ENCODE measurements around the gene TMEM150A.
"Not testable (repeated sequence)": the region's sequence is repeated elsewhere in the genome, so short reads cannot be mapped to it uniquely, and the experiment has no call there.

Gene TMEM150A, protein sequence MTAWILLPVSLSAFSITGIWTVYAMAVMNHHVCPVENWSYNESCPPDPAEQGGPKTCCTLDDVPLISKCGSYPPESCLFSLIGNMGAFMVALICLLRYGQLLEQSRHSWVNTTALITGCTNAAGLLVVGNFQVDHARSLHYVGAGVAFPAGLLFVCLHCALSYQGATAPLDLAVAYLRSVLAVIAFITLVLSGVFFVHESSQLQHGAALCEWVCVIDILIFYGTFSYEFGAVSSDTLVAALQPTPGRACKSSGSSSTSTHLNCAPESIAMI

DNA sequence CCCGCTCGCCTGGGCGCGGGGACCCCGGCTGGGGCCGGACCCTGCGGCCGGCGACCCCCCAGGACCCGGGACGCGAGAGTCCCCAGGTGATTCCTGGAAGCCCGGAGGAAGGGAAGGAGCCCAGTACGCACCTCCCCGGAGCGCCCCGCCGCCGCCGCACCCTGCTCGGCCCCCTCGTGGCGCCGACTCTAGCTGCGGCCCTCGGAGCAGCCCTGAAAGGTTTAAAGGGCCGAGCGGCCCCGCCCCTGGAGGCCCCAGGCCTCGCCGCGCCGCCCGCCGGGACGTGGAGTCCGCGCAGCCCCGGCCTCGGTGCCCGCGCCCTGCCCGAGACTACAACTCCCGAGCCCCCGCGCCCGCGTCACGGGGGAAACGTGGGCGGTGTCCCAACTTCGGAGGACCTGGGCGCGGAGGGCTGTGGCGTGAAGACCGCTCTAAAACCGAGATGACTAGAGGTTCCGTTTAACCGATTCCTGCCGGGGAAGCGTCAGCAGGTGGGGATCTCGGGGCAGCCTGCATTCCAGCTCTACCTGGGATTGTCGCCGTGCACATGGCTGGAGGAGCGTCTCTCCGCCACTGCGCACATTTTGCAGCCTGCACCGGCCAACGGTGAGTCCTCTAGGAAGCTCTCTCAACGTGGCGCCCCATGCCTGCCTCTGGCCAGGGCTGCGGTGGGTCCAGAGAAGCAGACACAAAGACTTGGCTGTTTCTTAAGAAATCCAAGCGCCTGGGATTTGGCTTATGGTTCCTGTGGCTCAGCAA lies at the start of gene TMEM150A:
Gene TMEM150A (minus strand): TSS at position 223 of the 759 bp plus-strand sequence. CDS start 750 bp downstream, outside the sequence.
- peak; percentile 90 for DNase-seq (ENCODE audit: low spot score)

DNA sequence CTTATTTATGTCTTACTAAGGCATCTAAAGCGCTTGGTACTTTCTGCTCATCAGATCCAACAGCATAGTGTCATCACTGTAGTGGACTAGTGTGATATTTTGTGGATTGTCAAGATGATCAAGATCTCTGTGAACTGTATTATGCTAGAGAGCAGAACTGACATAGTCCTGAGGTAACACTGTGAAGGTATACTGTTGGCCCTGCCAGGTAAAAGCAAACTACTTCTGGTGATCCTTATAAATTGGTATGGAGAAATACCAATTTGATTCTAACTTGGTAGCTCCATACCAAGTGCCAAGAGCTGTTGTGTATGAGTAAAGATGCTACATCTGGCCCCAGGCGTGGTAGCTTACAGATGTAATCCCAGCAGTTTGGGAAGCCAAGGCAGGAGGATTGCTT lies 49.6 kb upstream of the TMEM150A start:
- DNase-seq (ENCODE audit: low spot score) = no peak

DNA sequence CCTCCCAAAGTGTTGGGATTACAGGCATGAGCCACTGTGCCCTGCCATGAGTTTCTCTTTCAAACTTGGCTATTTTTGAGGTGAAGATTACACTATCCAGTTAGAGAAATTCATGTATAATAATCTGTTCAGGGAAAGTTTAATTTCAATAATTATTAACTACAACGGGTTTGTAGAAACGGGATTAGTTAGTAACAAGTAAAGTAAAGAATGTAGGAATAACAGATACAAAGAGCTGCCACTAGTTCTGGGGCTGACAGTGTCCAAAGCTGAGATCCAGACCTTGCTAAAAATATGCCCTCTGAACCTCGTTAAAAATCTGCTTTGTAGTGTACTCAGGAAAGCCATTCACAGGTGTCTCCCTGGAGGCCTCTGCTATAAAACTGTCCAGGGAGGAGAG lies 48.6 kb upstream of the TMEM150A start:
- no peak for DNase-seq (ENCODE audit: low spot score)

DNA sequence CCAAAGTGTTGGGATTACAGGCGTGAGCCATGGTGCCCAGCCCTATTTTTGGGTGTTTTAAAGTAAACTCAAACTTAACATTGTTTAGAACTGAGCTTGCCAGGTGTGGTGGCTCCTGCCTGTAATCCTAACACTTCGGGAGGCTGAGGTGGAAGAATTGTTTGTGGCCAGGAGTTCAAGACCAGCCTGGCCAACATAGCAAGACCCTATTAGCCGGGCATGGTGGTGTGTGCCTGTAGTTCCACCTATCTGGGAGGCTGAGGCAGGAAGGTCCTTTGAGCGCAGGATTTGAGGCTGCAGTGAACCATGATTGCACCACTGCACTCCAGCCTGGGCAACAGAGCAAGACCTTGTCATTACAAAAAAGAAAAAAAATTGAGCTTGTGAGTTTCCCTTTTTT lies 48.0 kb upstream of the TMEM150A start:
- DNase-seq (ENCODE audit: low spot score) = no peak

DNA sequence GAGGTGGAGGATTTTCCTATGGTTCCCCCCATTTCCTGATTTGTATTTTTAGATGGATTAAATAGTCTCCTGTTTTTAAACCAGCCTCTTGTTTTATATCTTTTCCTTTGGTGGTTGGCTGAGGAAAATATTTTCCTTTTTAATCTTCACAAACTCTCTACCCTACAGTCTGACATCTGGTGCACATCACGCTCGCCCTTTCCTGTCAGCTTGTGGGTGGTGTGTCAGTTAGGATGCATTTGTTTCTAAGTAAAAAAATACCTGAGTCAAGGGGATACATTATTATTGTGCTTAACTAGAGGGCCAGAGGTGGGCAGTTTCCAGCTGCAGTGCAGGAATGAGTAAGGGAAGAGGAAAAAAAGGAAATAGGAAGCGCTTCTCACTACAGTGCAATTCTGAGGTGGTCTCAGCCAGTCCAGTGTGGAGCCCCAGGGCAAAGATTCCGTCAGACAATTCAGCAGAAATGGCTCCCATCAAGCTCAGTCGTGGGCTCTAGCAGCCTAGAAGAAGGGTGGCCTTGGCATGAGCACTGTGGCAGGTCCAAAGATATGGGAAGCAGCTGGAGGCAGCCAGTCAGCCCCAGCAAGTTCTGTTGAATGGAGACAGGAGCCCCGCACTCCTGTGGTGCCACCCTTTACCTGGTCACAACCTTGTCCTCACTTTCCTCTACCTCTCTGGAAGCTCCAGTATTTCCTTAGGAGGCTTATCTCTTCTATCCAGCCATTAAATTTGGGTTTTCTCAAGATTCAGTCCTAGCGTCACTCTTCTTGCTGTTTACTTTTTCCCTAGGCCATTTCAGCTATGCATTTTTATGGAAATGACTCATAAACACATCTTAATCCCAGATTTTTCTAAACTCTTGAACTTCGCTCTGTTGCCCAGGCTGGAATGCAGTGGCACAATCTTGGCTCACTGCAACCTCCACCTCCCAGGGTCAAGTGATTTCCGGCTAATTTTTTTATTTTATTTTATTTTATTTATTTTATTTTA lies 47.0 kb upstream of the TMEM150A start:
- DNase-seq (ENCODE audit: low spot score) = peak; percentile 3

DNA sequence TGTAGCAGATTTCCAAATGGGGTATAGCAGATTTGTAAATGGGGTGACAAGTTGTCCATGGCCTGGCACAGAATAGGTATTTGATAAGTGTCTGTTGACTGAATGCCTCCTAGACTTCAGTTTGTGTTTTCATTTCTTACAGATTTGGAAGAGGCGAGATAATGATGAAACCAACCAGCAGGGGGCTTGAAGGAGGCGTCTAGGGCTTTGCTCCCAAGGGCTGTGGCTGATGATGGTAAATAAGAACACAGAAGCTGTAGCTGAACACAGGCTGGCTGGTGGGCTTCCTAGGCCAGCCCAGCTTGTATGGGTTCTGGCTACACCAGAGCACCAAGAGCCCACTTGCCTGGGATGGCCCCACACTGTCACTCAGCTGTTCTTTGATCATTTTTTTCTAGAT lies 46.1 kb upstream of the TMEM150A start:
- no peak for DNase-seq (ENCODE audit: low spot score)

DNA sequence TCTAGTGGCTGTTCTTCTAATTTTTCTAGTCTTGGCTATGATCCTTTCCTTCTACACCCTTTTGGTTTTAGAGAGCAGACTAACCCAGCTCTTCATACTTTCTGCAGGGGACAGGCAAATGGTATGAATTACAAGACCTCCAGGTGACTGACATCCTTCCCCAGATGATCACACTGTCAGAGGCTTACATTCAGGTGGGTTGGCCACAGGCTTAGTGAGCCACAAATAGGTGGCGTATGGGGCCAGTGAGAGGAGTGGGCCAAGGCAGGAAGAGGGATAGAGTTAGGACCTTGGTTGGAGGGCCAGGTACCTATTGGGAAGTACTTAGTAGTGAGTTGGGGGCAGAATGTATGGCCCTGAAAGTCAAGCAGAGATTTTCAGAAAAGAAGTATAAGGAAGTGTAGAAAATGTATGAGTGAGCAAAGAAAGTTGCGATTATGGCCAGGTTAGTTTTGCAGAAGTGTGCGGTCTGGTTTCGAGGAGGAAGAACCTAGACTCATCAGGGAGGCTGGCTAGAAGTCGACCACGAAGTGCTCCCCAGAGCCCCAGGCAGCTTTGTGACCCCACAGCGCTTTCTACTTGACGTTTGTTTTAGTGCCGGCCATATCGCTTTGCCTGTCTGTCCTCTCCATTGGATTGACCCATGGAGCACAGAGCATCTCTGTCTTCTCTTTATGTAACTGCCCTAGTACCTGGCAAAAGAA lies 45.5 kb upstream of the TMEM150A start:
- DNase-seq (ENCODE audit: low spot score) = no peak

DNA sequence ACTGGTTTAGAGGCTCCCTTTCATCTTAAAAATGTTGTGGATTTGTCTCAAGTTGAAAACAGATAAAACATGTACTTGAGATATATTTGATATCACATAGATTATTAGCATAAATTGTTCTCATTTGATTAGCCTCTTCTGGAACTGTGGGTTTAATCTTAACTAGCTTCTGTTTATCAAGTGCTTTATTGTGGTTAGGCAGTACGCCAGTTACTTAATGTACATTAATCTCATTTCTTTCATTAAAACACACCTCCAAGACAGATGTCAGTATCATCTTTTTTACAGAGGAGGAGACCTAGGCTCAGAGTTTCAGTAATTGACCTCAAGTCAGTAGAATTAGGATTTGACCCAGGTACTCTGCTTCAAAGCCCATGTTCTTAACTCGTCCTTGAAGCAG lies 43.7 kb upstream of the TMEM150A start:
- DNase-seq (ENCODE audit: low spot score) = no peak

DNA sequence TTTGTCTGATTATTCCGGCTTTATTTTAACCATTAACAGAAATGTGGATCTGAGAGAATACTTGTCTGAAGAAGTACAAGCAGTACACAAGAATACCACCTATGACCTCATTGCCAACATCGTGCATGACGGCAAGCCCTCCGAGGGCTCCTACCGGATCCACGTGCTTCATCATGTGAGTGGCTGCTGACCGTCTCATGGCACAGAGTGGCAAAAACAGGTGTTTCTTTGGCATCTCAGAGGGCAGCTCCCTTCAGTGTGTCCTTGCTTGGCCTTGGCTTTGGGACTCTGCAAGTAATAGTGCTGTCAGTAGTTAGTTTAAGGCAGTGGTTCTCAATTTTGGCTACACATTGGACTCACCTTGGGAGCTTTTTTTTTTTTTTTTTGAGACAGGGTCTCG lies 42.4 kb upstream of the TMEM150A start:
- no peak for DNase-seq (ENCODE audit: low spot score)

DNA sequence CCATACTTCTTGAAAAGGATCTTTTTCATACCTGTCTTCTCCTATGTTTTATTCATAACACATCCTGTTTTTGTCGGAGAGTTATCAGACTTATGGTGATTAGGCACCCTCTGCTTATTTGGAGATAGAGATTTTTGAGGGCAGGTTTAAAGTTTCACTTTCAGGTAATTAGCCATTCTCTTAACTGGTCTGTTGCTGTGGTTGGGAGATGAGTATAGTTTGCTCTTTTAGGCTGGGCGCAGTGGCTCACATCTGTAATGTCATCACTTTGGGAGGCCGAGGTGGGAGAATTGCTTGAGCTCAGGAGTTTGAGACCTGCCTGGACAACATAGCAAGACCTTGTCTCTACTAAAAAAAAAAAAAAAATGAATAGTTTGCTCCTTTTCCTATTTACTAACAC lies 40.2 kb upstream of the TMEM150A start:
- DNase-seq (ENCODE audit: low spot score) = no peak

DNA sequence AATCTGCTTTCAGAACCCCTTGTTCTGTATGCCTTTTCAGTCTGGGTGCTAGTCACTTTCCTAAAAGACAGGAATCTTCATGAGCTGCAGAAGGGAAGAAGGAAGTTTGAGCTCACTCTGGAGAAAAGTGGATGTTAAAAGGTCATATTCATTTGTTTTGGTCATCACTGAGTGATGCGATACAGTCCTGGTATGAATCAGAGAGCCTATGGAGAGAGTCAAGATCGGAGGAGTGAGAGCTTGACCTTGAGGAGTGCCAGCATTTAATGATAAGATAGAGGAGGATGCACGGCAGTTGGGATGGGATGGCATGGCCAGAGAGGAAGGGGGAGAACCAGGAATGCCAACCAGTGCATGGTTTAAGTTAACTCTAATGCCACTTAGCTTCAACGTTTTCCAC lies 33.1 kb upstream of the TMEM150A start:
- no peak for DNase-seq (ENCODE audit: low spot score)

DNA sequence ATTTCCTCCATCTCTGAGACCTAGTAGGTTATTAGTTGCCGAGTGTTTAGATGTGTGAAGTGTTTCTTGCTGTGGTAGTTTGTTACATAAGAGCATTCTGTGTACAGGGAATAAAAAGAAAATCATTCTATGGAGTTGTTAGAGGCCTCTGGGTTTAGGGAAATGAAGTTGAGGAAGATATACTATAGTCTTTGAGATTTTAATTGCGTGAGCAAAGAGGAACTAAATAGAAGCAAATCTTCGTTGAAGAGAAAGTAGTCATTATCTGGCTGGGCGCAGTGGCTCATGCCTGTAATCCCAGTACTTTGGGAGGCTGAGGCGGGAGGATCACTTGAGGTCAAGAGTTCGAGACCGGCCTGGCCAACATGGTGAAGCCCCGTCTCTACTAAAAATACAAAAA lies 32.5 kb upstream of the TMEM150A start:
- no peak for DNase-seq (ENCODE audit: low spot score)

DNA sequence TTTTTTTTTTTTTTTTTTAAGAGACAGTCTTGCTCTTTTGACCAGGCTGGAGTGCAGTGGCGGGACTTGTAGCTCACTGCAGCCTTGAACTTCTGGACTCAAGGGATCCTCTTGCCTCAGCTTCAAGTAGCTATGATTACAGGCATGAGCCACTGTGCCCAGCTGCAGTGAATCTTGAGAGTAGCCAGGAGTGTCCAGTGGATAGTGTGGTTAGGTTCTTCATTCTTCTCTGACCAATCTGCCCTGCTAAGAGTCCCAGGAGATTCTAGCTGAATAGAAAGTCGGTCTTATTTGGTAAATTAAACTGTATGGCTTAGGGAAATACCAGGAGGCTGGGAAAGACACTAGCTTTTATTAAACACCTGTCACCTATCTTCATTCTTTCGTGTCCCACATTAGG lies 28.8 kb upstream of the TMEM150A start:
- DNase-seq (ENCODE audit: low spot score) = no peak

DNA sequence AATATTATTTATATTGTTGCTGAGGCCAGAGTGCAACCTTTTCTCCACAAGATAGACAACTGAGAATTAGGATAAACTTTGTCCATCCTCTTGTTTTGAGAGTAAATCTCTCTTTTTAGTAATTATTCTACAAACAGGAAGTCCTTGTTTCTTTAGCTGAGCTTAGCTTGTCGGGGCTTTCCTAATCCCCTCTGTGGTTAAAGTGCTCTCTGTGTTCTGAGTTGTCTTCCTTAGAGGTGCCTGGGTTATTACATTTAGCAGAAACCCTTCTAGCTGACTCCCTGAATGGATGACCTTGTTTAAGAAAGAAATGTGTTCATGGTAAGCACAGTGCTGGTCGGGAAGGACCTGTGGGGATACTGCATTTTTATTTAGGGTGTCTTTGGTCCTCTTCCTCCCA lies 26.2 kb upstream of the TMEM150A start:
- no peak for DNase-seq (ENCODE audit: low spot score)

DNA sequence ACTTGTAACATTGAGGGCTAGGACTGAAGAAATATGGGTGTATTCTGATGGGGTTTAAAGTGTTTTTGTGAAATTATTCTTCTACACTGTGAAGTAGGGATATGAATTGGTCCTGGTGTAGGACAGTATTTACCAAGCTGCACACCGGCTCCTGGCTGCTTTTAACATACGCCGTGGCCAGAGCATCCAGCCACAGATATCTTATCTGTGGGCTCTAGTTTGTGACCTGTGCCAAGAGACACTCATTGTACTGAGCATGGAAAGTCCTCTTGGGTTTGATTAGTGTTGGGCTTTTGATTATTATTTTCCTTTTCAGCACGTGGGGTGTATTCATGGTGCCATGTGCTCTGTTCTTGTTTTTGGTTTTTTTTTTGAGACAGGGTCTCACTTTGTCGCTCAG lies 21.5 kb upstream of the TMEM150A start:
- no peak for DNase-seq (ENCODE audit: low spot score)

DNA sequence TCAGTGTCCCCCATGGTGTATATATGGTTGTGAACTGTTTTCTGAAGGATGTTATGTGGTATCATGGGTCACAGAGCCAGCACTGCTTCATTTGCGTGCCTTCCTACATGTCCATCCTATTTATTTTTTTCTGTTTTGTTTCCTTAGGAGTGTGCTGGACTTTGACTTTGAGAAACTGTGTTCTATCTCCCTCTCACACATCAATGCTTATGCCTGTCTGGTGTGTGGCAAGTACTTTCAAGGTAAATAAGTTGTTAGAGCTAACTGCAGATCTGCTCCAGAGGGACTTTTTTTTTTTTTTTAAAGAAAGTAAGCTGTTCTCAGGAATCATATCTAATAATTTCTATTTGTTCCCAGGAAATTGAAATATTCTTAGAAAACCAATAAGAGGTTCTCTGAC lies 18.8 kb upstream of the TMEM150A start:
- DNase-seq (ENCODE audit: low spot score) = no peak

DNA sequence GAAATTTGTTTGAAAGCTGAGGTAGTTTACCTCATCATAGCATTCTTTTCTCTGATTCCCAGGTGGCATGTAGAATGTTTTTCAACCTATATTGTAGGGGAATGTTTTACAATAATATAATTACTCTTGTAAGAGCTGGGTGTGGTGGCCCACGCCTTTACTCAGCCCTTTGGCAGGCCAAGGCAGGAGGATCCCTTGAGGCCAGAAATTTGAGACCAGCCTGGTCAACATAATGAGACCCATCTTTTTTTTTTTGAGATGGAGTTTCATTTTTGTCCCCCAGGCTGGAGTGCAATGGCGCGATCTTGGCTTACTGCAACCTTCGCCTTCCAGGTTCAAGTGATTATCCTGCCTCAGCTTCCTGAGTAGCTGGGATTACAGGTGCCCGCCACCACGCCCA lies 17.1 kb upstream of the TMEM150A start:
- no peak for DNase-seq (ENCODE audit: low spot score)

DNA sequence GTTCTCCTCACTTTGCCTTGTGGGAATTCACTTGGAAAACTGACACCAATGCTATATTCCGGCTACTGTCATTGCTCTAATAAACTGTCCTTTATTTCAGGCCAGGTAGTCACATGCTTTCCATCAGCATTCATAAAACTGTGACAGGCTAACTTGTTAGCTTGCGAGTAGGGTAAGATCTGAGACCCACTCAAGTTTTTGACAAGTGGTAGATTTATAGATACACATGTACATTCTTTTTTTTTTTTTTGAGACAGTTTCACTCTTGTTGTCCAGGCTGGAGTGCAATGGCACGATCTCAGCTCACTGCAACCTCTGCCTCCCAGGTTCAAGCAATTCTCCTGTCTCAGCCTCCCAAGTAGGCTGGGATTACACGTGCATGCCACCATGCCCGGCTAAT lies 15.2 kb upstream of the TMEM150A start:
- DNase-seq (ENCODE audit: low spot score) = not testable (repeated sequence)

DNA sequence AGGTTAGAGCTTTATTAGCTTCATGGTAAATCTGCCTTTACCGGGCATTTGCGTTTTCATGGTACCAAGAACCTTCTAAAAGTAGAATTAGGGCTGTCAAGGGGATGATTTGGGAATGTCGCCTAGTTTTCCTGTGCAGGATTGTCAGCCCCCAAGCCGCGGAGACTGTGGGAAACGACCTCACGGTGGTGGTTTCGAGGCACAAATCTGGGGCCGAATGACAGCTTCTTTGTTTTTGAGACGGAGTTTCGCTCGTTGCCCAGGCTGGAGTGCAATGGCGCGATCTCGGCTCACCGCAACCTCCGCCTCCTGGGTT lies 12.9 kb upstream of the TMEM150A start:
- DNase-seq (ENCODE audit: low spot score) = no peak

DNA sequence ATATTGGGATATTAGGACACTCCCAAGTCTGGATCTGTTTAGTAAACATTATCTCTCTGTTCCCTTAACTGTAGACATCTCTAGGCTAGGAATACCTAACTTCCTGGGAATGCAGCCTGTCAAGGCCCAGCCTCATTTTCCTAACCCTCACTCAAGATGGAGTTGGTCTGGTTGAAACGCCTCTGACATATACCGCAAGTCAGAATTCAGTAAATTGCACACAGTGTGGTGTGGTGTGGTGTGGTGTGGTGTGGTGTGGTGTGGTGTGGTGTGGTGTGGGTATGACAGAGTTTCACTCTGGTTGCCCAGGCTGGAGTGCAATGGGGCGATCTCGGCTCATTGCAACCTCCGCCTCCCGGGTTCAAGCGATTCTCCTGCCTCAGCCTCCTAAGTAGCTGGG lies 12.3 kb upstream of the TMEM150A start:
- not testable (repeated sequence) for DNase-seq (ENCODE audit: low spot score)

DNA sequence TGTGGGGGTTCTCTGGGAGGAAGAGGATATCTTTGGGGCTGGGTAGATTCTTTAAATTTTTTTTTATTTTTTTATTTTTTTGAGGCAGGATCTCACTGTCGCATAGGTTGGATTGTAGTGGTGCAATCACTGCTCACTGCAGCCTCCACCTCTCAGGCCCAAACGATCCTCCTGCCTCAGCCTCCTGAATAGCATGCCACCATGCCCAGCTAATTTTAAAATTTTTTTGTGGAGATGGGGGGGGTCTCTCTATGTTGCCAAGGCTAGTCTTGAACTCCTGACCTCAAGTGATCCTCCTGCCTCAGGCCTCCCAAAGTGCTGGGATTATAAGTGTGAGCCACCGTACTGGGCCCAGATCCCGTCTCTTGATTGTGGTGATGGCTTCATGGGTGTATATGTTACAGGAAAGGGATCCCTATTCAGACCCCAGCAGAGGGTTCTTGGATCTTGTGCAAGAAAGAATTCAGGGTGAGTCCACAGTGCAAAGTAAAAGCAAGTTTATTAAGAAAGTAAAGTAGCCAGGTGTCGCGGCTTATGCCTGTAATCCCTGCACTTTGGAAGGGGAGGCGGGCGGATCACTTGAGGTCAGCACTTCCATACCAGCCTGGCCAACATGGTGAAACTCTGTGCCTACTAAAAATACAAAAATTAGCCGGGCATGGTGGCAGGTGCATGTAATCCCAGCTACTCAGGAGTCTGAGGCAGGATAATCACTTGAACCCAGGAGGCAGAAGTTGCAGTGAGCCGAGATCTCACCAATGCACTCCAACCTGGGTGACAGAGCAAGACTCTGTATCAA lies 11.4 kb upstream of the TMEM150A start:
- DNase-seq (ENCODE audit: low spot score) = no peak
